Inflammatory macrophage treated with lipopolysaccharide for 4 hours (primary cell): ENCODE measurements around the gene SIGLEC15.

Experiments
- DNase-seq: peaks from one replicate; pipeline ENCODE4 v3.0.0-alpha.2; 2020

Gene SIGLEC15

DNA sequence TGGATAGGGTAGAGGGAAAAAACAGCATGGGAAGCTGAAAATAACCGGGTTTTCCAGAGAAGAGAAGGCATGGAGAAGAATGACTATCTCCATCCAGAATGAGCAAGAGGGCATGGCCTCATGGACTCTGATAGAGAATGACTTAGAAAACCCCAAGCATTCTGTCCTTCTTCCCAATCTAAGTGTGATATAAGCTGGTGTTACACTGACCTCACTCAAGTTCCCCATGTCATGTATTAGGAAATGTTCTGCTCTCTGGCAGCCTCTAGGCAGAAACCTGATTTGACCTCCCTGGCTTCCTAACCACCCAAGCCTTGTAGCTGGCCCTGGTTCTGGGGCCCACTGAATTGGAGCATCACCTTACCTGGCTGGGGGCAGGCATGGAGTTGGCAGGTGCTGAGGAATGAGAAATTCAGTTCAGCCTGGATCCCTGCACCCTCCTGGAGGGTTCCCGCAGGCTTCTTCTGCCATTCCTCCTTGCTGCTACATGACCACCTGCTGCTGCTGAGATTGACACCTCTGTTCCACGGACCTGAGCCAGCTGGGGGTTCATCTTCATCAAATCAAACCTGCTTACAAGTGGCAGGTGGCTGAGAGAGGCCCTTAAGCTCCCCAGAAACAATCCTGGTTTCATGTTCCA lies 5.2 kb upstream of the SIGLEC15 start:
- peak; percentile 87 for DNase-seq

GRCh38 chr18:45821026-45821425 lies 4.4 kb upstream of the SIGLEC15 start:
- DNase-seq: no peak

DNA sequence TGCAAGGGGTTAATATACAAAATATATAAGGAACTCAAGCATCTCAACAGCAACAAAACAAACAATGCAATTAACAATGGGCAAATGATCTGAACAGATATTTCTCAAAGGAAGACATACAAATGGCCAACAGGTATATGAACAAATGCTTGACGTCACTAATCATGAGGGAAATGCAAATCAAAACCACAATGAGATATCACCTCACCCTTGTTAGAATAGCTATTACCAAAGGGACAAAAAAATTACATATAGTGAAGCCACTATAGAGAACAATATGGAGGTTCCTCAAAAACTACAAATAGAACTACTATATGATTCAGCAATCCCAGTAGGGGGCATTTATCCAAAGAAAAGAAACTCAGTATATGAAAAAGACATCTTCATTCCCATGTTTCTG lies 3.8 kb upstream of the SIGLEC15 start:
- DNase-seq: peak; percentile 37

DNA sequence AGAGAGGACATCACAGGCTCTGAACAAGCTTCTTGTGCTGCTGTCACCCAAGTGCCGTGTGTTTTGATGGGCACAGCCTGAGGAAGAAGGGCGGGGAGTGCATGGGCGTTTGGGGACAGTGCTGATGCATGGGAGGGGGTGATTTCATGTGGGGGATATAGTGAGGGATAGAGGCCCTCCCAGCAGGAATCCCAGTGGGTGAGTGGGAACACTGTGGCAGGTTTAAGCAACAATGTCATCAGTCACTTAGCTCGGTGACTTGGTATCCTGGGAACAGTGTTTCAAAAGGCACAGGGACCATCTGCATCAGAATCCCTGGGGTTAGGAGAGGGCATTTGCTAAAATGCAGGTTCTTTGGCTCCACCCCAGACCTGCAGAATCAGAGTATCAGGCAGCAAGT lies 609 bp downstream of the SIGLEC15 start:
- DNase-seq: peak; percentile 19

DNA sequence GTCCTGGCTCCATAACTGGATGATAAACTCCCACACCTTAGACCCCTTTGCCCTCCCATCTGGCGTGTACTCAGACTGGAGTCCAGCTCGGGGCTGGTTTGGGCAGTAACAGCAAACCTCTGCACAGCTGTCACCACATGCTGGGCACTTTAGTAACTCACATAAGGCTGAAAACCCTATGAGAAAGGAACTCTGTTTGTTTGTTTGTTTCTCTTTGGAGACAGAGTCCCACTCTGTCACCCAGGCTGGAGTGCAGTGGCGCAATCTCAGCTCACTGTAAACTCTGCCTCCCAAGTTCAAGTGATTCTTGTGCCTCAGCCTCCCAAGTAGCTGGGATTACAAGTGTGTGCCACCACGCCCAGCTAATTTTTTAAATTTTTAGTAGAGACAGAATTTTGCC lies 1.2 kb downstream of the SIGLEC15 start:
- DNase-seq: peak; percentile 60

DNA sequence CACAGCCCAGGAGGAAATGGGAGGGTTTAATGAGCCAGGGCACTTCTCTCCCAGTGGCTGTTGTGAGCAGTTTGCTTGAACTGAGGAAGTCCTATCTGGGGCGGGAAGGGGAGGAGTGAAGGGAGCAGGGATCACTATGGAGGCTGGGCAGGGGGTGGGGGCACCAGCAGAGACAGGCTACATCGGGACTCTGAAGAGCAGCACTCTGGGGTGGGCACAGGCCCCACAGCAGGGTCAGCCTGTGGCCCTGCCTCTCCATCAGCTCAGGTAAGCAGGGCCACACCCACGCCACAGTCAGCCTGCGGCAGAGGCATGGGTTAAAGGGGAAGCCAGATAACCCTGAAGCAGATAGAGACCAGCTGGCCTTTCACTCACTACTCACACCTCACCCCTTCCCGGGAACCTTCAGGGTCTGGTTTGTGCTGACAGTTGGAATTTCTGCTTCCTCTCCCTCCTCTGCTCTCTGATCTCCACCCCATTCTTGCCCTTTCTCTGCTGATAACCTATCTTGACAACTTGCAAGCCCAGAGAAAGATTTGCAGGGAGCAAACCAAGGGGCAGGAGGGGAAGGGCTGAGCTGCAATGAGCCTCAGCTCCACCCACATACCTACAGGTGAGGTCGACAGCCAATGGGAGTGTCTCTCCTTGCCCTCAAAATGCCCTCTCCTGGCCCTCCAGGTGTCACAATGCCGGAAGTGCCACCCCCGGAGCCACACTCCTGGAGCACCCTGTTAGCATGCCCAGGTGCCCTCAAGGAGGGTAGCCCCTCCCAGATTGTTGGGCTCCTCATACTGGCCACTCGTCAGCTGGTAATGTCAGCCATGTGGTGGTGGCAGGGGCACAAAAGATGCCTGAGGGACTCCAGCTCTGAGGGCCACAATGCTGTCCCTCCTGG lies 3.7 kb downstream of the SIGLEC15 start:
- peak; percentile 68 for DNase-seq

DNA sequence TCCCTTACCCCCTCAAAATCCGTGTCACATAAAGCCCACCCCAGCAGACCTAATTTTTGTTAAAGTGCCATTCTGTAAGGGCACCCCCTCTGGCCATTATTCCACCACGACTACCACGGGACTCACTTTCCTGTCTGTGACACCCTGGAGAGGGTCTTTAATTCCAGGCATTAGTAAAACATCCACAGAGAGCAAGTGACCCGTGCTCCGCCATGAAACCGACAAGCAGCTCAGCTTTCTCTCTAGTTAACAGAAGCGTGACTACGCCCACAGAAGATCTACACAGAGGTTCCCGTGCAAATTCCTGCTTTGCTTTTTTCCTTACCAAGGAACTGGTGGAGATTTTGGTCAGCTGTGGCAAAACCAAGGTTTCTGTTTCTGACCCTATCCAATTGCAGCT lies 4.4 kb downstream of the SIGLEC15 start:
- no peak for DNase-seq

DNA sequence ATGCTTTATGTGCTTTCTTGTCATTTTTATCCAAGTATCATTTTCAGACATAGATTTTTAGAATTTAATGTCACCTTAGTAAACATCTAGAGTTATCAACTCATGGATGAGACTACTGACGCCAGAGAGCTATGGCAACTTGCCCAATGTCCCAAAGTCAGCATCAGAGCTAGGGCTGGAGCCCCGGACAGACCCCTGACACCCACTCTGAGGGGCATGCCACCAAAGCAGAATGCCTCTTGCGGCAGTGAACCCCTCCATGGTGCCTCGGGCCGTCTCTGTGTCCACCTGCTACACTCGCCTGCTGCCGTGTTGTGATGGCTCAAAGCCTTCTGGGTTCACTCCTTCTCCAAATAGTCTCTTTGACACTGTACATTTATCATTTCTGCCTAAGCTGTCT lies 5.4 kb downstream of the SIGLEC15 start:
- no peak for DNase-seq

DNA sequence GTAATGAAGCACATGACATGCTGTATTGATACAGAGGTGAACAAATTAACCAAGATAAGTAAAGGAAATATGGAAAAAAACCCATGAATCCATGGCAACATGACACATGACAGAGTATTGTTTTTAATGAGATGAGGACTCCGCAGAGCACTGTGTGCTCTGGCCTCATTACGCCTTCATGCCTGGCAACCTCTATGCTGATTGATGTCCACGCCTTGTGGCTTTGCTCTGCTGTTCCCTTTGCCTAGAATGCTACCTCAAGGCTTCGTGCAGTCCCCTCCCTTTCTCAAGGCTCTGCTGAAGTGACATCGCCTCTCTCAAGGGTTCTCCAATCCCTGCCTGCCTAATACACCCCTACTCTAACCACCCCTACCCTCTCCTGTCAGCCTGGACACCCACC lies 8.4 kb downstream of the SIGLEC15 start:
- DNase-seq: no peak

DNA sequence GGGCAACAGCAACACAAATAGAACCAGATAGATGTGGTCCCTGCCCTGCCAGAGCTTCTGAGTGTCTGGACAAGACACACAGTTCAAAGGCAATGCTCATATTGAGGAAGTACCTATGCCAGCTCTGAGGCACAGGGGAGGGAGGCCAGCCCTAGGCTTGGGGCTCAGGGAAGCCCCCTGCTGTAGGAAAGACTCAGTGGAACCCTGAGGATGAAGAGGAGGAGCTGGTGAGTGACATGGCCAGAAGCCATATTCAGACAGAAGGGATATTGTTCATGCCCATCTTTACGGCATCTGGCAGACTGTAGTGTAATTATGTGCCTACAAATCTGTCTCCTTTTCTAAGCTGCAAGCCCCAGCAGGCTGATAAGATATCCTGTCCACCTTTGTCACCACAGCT lies 8.8 kb downstream of the SIGLEC15 start:
- no peak for DNase-seq

DNA sequence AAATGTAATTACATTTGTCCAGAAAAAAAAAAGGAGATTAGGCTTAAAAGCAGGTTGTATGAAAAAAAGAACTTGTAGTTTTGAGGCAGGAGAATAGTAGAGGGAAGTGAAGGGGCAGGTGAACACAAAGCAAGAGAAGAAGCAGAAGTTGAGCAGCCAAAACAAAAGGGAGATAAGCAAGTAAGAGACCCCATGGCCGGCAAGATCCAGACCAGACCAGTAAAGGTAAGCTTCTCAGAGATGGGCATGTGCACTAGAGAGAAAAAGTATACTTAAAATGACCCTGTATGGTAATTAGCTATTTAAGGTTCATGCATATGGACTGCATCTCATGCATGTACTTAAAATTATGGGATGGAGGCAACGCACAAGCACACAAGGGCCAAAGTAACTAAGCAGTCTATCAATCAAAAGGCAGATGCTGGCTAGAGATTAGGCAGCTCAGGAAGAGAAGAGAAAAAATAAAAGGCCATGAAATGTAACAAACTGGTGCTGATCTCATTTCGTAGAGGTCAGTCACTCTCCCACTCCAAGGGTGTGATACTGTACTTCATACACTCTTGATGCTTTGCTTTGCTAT lies 9.7 kb downstream of the SIGLEC15 start:
- no peak for DNase-seq

DNA sequence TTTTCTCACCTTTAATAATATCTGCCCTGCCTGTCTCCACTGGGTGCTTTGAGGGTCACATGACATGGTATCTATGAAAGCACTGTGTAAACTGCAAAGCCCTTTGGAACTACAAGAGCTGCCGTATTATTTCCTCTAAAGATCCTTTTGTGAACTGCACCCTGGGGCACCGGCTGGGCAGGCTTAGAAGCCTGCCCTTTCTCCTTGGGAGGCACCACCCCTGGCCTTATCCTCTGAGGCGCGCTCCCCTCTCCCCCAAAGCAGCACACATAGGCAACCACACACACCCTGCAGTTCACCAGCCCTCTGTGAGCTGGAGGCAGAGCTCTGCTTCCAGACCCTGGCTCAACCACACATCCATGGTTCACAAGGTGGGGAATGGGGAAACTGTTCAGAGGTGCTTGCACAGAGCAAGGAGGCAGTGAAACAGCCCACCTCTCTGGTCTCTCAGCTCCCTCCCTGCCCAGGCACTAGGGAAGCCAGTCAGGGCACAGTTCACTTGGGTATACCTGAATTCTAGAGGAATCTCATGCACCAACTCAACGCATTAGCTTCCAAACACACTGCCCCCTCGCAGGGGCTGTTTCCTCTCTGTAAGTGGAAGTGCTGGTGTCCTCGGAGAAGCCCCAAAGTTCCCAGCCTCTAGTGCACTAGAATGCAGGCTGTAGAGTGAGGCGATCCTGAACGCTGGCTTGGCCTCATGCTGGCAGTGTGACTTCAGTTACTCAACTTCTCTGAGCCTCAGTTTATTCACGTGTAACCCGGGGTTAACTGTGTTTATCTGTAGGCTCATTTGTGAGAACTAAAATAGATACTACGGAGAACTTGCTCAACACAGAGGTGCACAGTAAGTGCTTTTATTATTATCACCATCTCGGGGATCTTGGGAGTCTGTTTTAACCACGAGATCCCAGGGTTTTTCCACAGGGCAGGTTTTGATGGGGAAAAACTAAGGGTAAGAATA lies 11.0 kb downstream of the SIGLEC15 start:
- DNase-seq: no peak

DNA sequence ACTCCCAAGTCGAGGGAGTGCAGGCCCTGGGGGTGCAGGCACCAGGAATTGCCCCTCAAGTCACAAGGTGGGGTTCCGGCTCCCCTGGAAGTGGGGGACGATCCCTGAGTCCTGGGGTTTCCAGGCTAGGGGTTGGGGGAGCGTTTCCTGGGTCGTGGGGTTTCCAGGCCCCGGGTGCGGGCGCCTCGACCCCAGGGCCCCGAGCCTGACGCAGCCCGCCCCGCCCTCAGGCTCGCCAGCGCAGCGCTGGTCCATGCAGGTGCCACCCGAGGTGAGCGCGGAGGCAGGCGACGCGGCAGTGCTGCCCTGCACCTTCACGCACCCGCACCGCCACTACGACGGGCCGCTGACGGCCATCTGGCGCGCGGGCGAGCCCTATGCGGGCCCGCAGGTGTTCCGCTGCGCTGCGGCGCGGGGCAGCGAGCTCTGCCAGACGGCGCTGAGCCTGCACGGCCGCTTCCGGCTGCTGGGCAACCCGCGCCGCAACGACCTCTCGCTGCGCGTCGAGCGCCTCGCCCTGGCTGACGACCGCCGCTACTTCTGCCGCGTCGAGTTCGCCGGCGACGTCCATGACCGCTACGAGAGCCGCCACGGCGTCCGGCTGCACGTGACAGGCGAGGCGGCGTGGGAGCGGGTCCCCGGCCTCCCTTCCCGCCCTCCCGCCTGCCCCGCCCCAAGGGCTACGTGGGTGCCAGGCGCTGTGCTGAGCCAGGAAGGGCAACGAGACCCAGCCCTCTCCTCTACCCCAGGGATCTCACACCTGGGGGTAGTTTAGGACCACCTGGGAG lies 12.0 kb downstream of the SIGLEC15 start:
- DNase-seq: peak; percentile 72

DNA sequence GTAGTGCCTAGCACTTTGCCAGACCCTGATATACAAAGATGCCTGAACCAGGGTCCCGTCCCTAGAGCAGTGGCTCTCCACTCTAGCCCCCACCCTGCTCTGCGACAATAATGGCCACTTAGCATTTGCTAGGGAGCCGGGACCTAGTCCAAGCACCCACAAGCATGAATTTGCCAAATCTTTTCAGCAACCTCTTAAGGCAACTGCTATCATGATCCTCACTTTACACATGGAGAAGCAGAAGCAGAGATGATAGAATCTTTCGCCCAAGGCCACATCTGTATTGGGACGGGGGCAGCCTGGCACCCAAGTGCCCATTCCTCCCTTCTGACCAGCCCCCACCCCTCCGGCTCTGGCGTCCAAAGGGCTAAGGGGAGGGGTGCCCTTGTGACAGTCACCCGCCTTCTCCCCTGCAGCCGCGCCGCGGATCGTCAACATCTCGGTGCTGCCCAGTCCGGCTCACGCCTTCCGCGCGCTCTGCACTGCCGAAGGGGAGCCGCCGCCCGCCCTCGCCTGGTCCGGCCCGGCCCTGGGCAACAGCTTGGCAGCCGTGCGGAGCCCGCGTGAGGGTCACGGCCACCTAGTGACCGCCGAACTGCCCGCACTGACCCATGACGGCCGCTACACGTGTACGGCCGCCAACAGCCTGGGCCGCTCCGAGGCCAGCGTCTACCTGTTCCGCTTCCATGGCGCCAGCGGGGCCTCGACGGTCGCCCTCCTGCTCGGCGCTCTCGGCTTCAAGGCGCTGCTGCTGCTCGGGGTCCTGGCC lies 13.0 kb downstream of the SIGLEC15 start:
- DNase-seq: no peak

- peak; percentile 58 for DNase-seq
Observed at GRCh38 chr18:45839414-45840395, 14.2 kb downstream of the SIGLEC15 start.

GRCh38 chr18:45841060-45841764 lies 15.7 kb downstream of the SIGLEC15 start:
- DNase-seq: no peak

- no peak for DNase-seq
Observed at GRCh38 chr18:45841765-45842442, 16.4 kb downstream of the SIGLEC15 start.

DNA sequence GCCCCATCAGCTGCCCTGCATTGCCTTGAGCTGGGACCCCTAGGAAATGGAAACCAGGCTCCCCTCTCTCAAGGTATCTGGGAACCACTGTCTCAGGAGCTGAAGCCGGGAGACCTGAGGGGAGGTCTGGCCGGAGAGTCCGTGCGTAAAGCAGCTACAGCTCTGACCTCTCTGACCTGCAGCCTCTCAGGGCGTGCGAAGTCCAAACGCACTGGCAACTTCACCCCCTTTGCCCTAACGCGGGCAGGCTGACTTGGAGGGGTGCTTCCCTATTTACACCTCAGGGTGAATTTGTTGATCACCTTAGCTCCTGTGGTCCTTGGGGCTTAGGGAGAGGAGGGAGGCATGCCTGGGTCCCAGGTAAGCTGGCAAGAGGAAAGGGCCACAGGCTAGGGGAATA lies 17.5 kb downstream of the SIGLEC15 start:
- DNase-seq: no peak

DNA sequence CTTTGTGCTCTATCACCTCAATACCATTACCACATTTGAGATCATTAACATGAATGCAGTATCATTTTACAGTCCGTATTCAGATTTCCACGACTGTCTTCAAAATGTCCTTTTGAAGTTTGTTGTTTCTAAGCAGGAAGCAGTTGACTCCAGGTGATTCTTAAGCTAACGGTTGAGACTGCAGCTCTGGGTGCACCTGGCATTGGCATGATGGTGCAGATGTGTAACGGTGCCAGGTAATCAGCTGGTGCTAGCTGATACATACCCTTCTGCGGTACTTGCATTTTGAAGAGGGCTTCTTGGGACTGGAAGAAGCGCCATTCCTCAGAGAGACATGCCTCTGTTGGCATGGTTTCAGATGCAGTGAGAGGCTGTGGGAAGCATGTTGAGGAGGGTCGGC lies 19.5 kb downstream of the SIGLEC15 start:
- no peak for DNase-seq
